ENCODE measurements around the gene YIPF2.

DNA sequence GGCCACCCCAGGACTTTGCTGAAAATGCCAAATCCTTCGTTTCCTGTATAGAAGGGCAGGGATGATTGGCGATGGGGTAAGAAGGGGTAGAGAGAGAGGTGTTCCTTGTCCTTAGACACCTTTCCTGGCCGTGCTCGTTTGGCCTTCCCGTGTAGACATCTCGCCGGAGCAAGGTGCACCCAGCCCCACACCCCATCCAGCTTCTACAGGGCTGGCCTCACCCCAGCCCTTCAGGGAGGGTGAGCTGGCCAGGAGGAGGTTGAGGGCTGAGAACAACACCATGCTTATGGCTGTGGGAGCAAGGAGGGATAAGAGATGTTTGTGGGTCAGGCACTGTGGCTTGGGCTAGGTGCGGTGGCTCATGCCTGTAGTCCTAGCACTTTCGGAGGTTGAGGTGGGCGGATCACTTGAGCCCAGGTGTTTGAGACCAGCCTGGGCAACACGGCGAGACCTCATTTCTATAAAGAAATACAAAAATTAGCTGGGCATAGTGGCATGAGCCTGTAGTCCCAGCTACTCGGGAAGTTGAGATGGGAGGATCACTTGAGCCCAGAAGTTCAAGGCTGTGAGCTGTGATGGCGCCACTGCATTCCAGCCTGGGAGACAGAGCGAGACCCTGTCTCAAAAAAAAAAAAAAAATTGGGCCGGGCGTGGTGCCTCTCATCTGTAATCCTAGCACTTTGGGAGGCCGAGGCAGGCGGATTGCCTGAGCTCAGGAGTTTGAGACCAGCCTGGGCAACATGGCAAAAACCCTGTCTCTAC, 47.9 kb upstream of the YIPF2 start:
- TF ChIP-seq TAF1 (IDR thresholded peaks at IDR 0.05; ENCODE audit: low read depth, low read length) (no peak), POLR2AphosphoS5 (IDR thresholded peaks at IDR 0.05; ENCODE audit: low read depth, low read length) (no peak), POLR2A (IDR thresholded peaks at IDR 0.05; ENCODE audit: low read depth, low read length) (no peak)
